HepG2 (cell line): ENCODE measurements around the gene NPHP4. TPM values are rescaled to one million over a fixed set of nuclear protein-coding genes. Genes with fewer than 3 reads are reported as not detected.

Experiments used
- microRNA-seq: library from miRNA; unstranded; fragments of <30 nt; microRNA quantifications from one replicate; pipeline ENCODE4, GENCODE V29; 2020
- polyA plus RNA-seq, 8 experiments: library from polyadenylated mRNA; depleted of rRNA in 3 of 8; stranded (reverse) in 7 of 8; unstranded in 1 of 8; fragments of >200 nt; fragmentation: Illumina TruSeq in 4 of 8; extraction: Trizol in 4 of 8; gene quantifications; 2 replicates each; pipeline versions ENCODE4 v1.2.1 to v1.2.3, GENCODE V29; 2011 to 2016; ENCODE audit warnings: low read depth in 4 of 8, missing spikeins in 1 of 8, mixed read lengths in 1 of 8; ENCODE audit not compliant: insufficient read depth in 1 of 8
- small RNA-seq, 3 experiments: library from RNA; depleted of rRNA; stranded (forward); fragments of <200 nt; gene quantifications; one replicate each; pipeline ENCODE3, GENCODE V24; 2012; ENCODE audit warnings: low read depth in 2 of 3, low replicate concordance in 1 of 3; ENCODE audit not compliant: insufficient read length in 3 of 3, insufficient read depth in 2 of 3
- total RNA-seq, 5 experiments: library from RNA; depleted of rRNA; stranded (reverse); fragments of >200 nt; fragmentation: Illumina TruSeq; extraction: Trizol; gene quantifications; 2 replicates each; pipeline ENCODE4 v1.2.3, GENCODE V29; 2016; ENCODE audit warnings: low read depth in 1 of 5
- TF ChIP-seq, protein P1 (sequence below), 2 experiments: sonication (generic) in 1 of 2; formaldehyde crosslinking in 1 of 2; IDR thresholded peaks; 2 replicates each; pipeline versions ENCODE4 v1.5.1 to v1.6.1; 2011 to 2020; ENCODE audit warnings: borderline replicate concordance in 1 of 2, low read depth in 1 of 2, low read length in 1 of 2, mild to moderate bottlenecking in 1 of 2, missing genetic modification reagents in 1 of 2, moderate library complexity in 1 of 2

NPHP4 gene
- total and polyA plus RNA-seq, 2 of the 13 experiments (the other 11 are each of a cell fraction or from before 2014, with no cell fraction given): 4.4 to 6.8 TPM

DNA sequence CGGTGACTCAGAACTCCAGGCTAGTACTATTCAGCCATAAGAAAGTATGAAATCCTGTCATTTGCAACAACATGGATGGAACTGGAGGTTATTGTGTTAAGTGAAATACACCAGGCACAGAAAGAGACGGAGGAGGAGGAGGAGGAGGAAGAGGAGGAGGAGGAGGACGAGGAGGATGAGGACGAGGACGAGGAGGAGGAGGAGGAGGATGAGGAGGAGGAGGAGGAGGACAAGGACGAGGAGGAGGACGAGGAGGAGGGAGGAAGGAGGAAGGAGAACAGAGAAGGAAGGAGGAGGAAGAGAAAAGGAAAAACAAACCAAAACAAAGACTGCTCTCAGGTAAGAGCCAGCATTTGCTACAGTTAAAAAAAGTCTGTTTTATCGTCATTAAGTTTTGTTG lies 178.7 kb downstream of the NPHP4 start (continued):
- TF ChIP-seq, protein P1, sequence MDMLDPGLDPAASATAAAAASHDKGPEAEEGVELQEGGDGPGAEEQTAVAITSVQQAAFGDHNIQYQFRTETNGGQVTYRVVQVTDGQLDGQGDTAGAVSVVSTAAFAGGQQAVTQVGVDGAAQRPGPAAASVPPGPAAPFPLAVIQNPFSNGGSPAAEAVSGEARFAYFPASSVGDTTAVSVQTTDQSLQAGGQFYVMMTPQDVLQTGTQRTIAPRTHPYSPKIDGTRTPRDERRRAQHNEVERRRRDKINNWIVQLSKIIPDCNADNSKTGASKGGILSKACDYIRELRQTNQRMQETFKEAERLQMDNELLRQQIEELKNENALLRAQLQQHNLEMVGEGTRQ (IDR thresholded peaks at IDR 0.05; ENCODE audit: low read depth, low read length): no peak
- TF ChIP-seq, protein P1 (CRISPR knock-in tag; IDR thresholded peaks at IDR 0.05; ENCODE audit: borderline replicate concordance): no peak

Small RNA genes lying within 50 kb of the gene (microRNA-seq; reads per million reads assigned to microRNA genes)
- 1.7 reads per million, percentile 3 among the genes with 10 or more reads in this experiment for gene MIR4689

Small RNA genes lying within 50 kb of the gene (small RNA-seq; reads per million reads assigned to genes)
- gene MIR4689: 0 reads per million in 3 experiments

Other genes with a start within 250 kb of the NPHP4 start
- 6.2 and 6.9 TPM in 2 replicates for gene KCNAB2, start 53.5 kb upstream of the NPHP4 start, total RNA-seq (2016; rRNA removed; fragmentation: Illumina TruSeq; extraction: Trizol)
- 8.8 and 11.7 TPM in 2 replicates for gene KCNAB2, start 53.5 kb upstream of the NPHP4 start, polyA plus RNA-seq (2011; rRNA removed)
- gene CHD5, start 187.9 kb upstream of the NPHP4 start, total RNA-seq (2016; rRNA removed; fragmentation: Illumina TruSeq; extraction: Trizol): 0.02 TPM in 1 of 2 replicates, not detected in the other
- gene CHD5, start 187.9 kb upstream of the NPHP4 start, polyA plus RNA-seq (2011; rRNA removed): 0.09 and 0.21 TPM in 2 replicates
- gene RPL22, start 207.2 kb upstream of the NPHP4 start, total RNA-seq (2016; rRNA removed; fragmentation: Illumina TruSeq; extraction: Trizol): 545 and 787 TPM in 2 replicates
- gene RPL22, start 207.2 kb upstream of the NPHP4 start, polyA plus RNA-seq (2011; rRNA removed): 146 and 214 TPM in 2 replicates
- 1.7 and 9.8 TPM in 2 replicates for gene RNF207, start 213.7 kb upstream of the NPHP4 start, total RNA-seq (2016; rRNA removed; fragmentation: Illumina TruSeq; extraction: Trizol)
- 15.9 and 17.9 TPM in 2 replicates for gene RNF207, start 213.7 kb upstream of the NPHP4 start, polyA plus RNA-seq (2011; rRNA removed)
- gene ICMT, start 243.5 kb upstream of the NPHP4 start, total RNA-seq (2016; rRNA removed; fragmentation: Illumina TruSeq; extraction: Trizol): 61.7 and 69.7 TPM in 2 replicates
- 23.1 and 24.6 TPM in 2 replicates for gene ICMT, start 243.5 kb upstream of the NPHP4 start, polyA plus RNA-seq (2011; rRNA removed)